HG03432 (cell line): ENCODE data around the gene GOLPH3.

ENCODE experiments used
- ATAC-seq: cut with Tn5 transposase; IDR thresholded peaks from one replicate; pipeline ENCODE4 v1.9.1; 2021; ENCODE audit warnings: mild to moderate bottlenecking, moderate library complexity; ENCODE audit not compliant: unreplicated experiment

The GOLPH3 gene

DNA sequence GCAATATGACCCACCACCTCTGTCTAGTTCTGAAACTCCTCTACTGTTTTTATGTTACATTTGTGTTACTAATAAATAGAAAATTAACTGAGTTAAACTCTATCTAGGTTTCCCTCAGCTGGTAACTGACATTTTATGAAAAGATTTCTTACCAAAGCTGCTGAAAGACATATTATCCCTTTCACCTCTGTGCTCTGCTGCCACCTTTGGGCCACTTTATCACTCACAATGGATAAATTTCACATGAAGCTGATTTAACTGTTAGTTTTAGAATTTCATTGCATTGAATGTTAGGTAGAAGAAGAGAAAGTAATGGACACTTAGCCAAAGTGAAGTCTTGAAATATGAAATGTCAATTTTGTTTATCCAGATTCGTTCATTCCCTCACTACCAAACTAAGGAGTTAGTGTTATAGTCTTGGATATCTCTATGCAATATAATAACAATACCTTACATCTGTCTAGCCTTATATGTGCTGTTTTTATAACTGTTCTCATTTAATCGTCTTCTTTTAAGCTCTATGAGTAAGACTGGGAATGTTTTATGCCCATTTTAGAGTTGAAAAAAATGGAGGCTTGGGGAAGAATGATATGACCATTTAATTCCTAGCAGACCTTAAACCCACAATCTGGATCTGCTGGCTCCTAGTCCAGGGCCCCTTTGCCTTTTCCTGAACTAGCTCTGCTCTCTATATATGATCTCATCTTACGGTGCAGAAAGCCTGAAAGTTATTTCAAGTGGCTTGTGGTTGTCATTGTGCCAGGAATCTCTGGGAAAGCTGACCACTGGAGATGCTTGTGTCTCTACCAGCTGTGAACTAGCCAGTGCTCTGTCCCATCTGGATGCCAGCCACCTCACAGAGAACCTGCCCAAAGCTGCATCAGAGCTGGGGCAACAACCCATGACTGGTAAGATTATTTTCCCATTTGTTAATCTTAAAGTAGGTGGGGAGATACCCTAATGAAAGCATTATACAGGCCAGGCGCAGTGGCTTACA lies 97.1 kb downstream of the GOLPH3 start:
- no peak for ATAC-seq
